AG04449 (cell line): ENCODE measurements around the gene EHMT1.

Experiments
- CTCF ChIA-PET: fragments of 350-600 bp; formaldehyde crosslinking; extraction: SDS; loops from one replicate; lab custom pipeline; 2021; ENCODE audit warnings: antibody characterized with exemption; lab: Yijun Ruan, JAX
- POLR2A ChIA-PET: fragments of 400-600, 350-600 bp; formaldehyde crosslinking; extraction: SDS; loops from one replicate; lab custom pipeline; 2020; ENCODE audit warnings: antibody characterized with exemption, inconsistent platforms; lab: Yijun Ruan, JAX
- DNase-seq: peaks from one replicate; pipeline ENCODE4 v3.0.0-alpha.2; 2010; ENCODE audit warnings: low read depth, low spot score
- H3K4me3 ChIP-seq: 2 replicates; pipeline ENCODE4 v1.5.1; 2011; ENCODE audit warnings: low read depth, mild to moderate bottlenecking, control low read depth, low read length
- TF ChIP-seq, protein P1 (sequence below): IDR thresholded peaks from one replicate; pipeline ENCODE4 v1.5.1; 2011; ENCODE audit warnings: mild to moderate bottlenecking, moderate library complexity, low read length, control low read depth, inconsistent platforms; ENCODE audit not compliant: insufficient read depth; ENCODE audit errors: missing control alignments

The EHMT1 gene

DNA sequence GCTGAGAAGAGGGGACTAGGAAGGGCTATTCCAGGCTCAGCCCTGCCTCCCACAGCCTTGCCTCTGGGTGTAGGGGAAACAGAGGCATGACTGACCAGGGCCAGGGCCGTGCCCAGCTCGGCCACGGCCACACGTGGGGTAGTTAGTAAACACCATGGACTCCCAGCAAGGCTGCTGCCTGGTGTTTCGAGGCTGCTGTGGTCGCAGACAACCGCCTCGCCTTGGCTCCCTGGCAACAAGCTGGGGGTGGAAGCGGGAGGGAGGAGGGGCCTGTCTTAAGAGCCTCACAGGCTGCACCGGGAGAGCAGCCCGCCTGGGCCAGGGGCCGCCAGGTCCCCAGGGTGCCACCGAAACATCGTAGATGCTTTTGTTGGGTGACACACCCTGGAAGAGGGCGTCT, 168.6 kb downstream of the EHMT1 start:
- POLR2A ChIA-PET: no interaction called here
- TF ChIP-seq, protein P1, sequence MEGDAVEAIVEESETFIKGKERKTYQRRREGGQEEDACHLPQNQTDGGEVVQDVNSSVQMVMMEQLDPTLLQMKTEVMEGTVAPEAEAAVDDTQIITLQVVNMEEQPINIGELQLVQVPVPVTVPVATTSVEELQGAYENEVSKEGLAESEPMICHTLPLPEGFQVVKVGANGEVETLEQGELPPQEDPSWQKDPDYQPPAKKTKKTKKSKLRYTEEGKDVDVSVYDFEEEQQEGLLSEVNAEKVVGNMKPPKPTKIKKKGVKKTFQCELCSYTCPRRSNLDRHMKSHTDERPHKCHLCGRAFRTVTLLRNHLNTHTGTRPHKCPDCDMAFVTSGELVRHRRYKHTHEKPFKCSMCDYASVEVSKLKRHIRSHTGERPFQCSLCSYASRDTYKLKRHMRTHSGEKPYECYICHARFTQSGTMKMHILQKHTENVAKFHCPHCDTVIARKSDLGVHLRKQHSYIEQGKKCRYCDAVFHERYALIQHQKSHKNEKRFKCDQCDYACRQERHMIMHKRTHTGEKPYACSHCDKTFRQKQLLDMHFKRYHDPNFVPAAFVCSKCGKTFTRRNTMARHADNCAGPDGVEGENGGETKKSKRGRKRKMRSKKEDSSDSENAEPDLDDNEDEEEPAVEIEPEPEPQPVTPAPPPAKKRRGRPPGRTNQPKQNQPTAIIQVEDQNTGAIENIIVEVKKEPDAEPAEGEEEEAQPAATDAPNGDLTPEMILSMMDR: no peak
- CTCF ChIA-PET: no interaction called here
- no peak for DNase-seq
- H3K4me3 ChIP-seq: no peak overlapping the region

GRCh38 chr9:137787786-137788505, 169.1 kb downstream of the EHMT1 start:
- TF ChIP-seq, protein P1: no peak
- ChIA-PET CTCF (no interaction called here), POLR2A (no interaction called here)
- no peak for DNase-seq
- no peak overlapping the region for H3K4me3 ChIP-seq

GRCh38 chr9:137788561-137789294, 169.9 kb downstream of the EHMT1 start:
- no peak overlapping the region for H3K4me3 ChIP-seq
- DNase-seq: no peak
- ChIA-PET POLR2A (interaction anchor here (0.6 kb wide), 1 partner anchor 74 kb away, joined by 3 read pairs; no protein-coding TSS in a partner anchor), CTCF (interaction anchor here (1.4 kb wide), 1 partner anchor 116 kb away, joined by 3 read pairs; no protein-coding TSS in a partner anchor)
- TF ChIP-seq, protein P1: no peak

- TF ChIP-seq, protein P1: no peak
- ChIA-PET POLR2A (interaction anchor here (0.6 kb wide), 1 partner anchor 75 kb away, joined by 3 read pairs; no protein-coding TSS in a partner anchor), CTCF (interaction anchor here (1.3 to 1.4 kb wide), 2 partner anchors 116 to 168 kb away, joined by 3 to 4 read pairs; no protein-coding TSS in a partner anchor)
- DNase-seq: no peak
- no peak overlapping the region for H3K4me3 ChIP-seq
Observed at GRCh38 chr9:137789295-137789895, 170.6 kb downstream of the EHMT1 start.

DNA sequence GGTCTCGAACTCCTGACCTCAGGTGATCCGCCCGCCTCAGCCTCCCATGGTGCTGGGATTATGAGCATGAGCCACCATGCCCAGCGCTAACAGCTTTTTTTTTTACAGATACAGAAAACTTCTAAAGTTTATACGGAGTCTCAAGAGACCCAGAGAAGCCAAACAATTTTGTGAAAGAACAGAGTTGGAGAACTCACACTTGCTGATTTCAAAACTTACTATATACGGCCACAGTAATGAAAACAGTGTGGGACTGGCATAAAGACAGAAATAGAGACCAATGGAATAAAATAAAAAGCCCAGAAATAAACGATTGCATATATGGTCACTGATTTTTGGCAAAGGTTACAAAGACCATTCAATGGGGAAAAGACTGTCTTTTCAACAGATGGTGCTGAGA, 173.1 kb downstream of the EHMT1 start:
- DNase-seq: no peak
- TF ChIP-seq, protein P1: no peak
- H3K4me3 ChIP-seq: no peak overlapping the region
- POLR2A ChIA-PET: no interaction called here
- CTCF ChIA-PET: interaction anchor here (1.0 kb wide), 1 partner anchor 8 kb away, joined by 4 read pairs; no protein-coding TSS in a partner anchor
